H9 (cell line): ENCODE data around the gene ARL14EP. TPM values are rescaled to one million over a fixed set of nuclear protein-coding genes. Genes with fewer than 3 reads are reported as not detected.

ENCODE experiments used
- DNase-seq: peaks from one replicate; pipeline ENCODE4 v3.0.0-alpha.2; 2017
- H2AFZ ChIP-seq: one replicate; pipeline ENCODE4 v1.6.1; 2013; ENCODE audit warnings: mild to moderate bottlenecking, low read length, control low read depth, moderate library complexity
- H2AK5ac ChIP-seq: 2 replicates; pipeline ENCODE4 v1.6.1; 2013; ENCODE audit warnings: low read length, control low read depth, mixed read lengths; ENCODE audit not compliant: insufficient read length
- H2BK120ac ChIP-seq: one replicate; pipeline ENCODE4 v1.6.1; 2013; ENCODE audit warnings: low read depth, mild to moderate bottlenecking, low read length, control low read depth, inconsistent platforms; ENCODE audit not compliant: poor library complexity, severe bottlenecking
- H2BK12ac ChIP-seq: 2 replicates; pipeline ENCODE4 v1.6.1; 2013; ENCODE audit warnings: low read length, control low read depth, mixed read lengths, low read depth; ENCODE audit not compliant: insufficient read length
- H2BK15ac ChIP-seq: 2 replicates; pipeline ENCODE4 v1.6.1; 2013; ENCODE audit warnings: low read depth, low read length, control low read depth
- H2BK20ac ChIP-seq: one replicate; pipeline ENCODE4 v1.6.1; 2013; ENCODE audit warnings: low read depth, mild to moderate bottlenecking, low read length, control low read depth, inconsistent platforms; ENCODE audit not compliant: poor library complexity, severe bottlenecking
- H2BK5ac ChIP-seq: 2 replicates; pipeline ENCODE4 v1.6.1; 2013; ENCODE audit warnings: low read length, control low read depth, mixed read lengths; ENCODE audit not compliant: insufficient read length
- H3K14ac ChIP-seq: 2 replicates; pipeline ENCODE4 v1.6.1; 2013; ENCODE audit warnings: low read length, control low read depth; ENCODE audit not compliant: insufficient read depth
- H3K18ac ChIP-seq: 2 replicates; pipeline ENCODE4 v1.6.1; 2013; ENCODE audit warnings: low read depth, mild to moderate bottlenecking, mixed read lengths, low read length, control low read depth; ENCODE audit not compliant: insufficient read length
- H3K23ac ChIP-seq: 2 replicates; pipeline ENCODE4 v1.6.1; 2013; ENCODE audit warnings: low read length, control low read depth, mixed read lengths, low read depth; ENCODE audit not compliant: insufficient read length
- H3K23me2 ChIP-seq: 2 replicates; pipeline ENCODE4 v1.6.1; 2013; ENCODE audit warnings: low read depth, mild to moderate bottlenecking, mixed read lengths, low read length, control low read depth; ENCODE audit not compliant: insufficient read length, poor library complexity, severe bottlenecking
- H3K27ac ChIP-seq: 2 replicates; pipeline ENCODE4 v1.5.1; 2013; ENCODE audit warnings: low read length, control low read depth, mixed read lengths, low read depth; ENCODE audit not compliant: insufficient read length
- H3K27me3 ChIP-seq: 2 replicates; pipeline ENCODE4 v1.6.1; 2013; ENCODE audit warnings: low read length, control low read depth, inconsistent platforms; ENCODE audit not compliant: insufficient read depth
- H3K4ac ChIP-seq: 2 replicates; pipeline ENCODE4 v1.6.1; 2013; ENCODE audit warnings: low read depth, mild to moderate bottlenecking, control low read depth, inconsistent platforms, low read length, moderate library complexity
- H3K4me1 ChIP-seq: 2 replicates; pipeline ENCODE4 v1.6.1; 2013; ENCODE audit warnings: low read length, control low read depth, inconsistent platforms; ENCODE audit not compliant: insufficient read depth
- H3K4me2 ChIP-seq: 2 replicates; pipeline ENCODE4 v1.6.1; 2013; ENCODE audit warnings: low read length, control low read depth, mixed read lengths; ENCODE audit not compliant: insufficient read length, insufficient read depth
- H3K56ac ChIP-seq: 2 replicates; pipeline ENCODE4 v1.6.1; 2013; ENCODE audit warnings: low read depth, mild to moderate bottlenecking, mixed read lengths, low read length, control low read depth; ENCODE audit not compliant: insufficient read length
- H3K79me1 ChIP-seq: 2 replicates; pipeline ENCODE4 v1.6.1; 2013; ENCODE audit warnings: low read depth, mild to moderate bottlenecking, moderate library complexity, low read length, control low read depth, inconsistent platforms; ENCODE audit not compliant: insufficient read depth, poor library complexity, severe bottlenecking
- H3K79me2 ChIP-seq: 2 replicates; pipeline ENCODE4 v1.6.1; 2013; ENCODE audit warnings: low read length, control low read depth, inconsistent platforms; ENCODE audit not compliant: insufficient read depth
- H3K9ac ChIP-seq: 2 replicates; pipeline ENCODE4 v1.6.1; 2013; ENCODE audit warnings: low read length, control low read depth, mixed read lengths; ENCODE audit not compliant: insufficient read length; ENCODE audit errors: extremely low read depth
- H3K9me3 ChIP-seq: one replicate; pipeline ENCODE4 v1.6.1; 2013; ENCODE audit warnings: low read depth, low read length, inconsistent platforms; ENCODE audit not compliant: control insufficient read depth
- H3T11ph ChIP-seq: one replicate; pipeline ENCODE4 v1.6.1; 2013; ENCODE audit warnings: mild to moderate bottlenecking, low read length, control low read depth, inconsistent platforms
- H4K20me1 ChIP-seq: one replicate; pipeline ENCODE4 v1.6.1; 2013; ENCODE audit not compliant: control insufficient read depth, insufficient read length, insufficient read depth
- H4K5ac ChIP-seq: 2 replicates; pipeline ENCODE4 v1.6.1; 2013; ENCODE audit warnings: low read depth, mild to moderate bottlenecking, mixed read lengths, low read length, control low read depth; ENCODE audit not compliant: insufficient read length
- H4K8ac ChIP-seq: replicated peaks from 2 replicates; pipeline ENCODE4 v1.6.1; 2013; ENCODE audit warnings: low read length, control low read depth, mixed read lengths, low read depth; ENCODE audit not compliant: insufficient read length
- H4K91ac ChIP-seq: 2 replicates; pipeline ENCODE4 v1.6.1; 2013; ENCODE audit warnings: low read depth, mild to moderate bottlenecking, moderate library complexity, mixed read lengths, low read length, control low read depth; ENCODE audit not compliant: insufficient read length
- H3K27ac Mint-ChIP-seq, 3 experiments: 2 replicates in 2 of 3; 3 replicates in 1 of 3; pipeline ENCODE4 v1.8.0; 2020 to 2021; ENCODE audit warnings: mixed read lengths in 3 of 3, mild to moderate bottlenecking in 1 of 3, moderate library complexity in 1 of 3
- H3K27me3 Mint-ChIP-seq: 2 replicates; pipeline ENCODE4 v1.8.0; 2021; ENCODE audit warnings: low read depth, mild to moderate bottlenecking, moderate library complexity, mixed read lengths
- H3K36me3 Mint-ChIP-seq, 3 experiments: 2 replicates in 2 of 3; 3 replicates in 1 of 3; pipeline ENCODE4 v1.8.0; 2020 to 2021; ENCODE audit warnings: low read depth in 3 of 3, mixed read lengths in 3 of 3; ENCODE audit not compliant: insufficient read depth in 1 of 3
- H3K4me1 Mint-ChIP-seq, 2 experiments: 2 replicates each; pipeline ENCODE4 v1.8.0; 2020; ENCODE audit warnings: mixed read lengths in 2 of 2
- H3K4me3 Mint-ChIP-seq, 2 experiments: 2 replicates in 1 of 2; 3 replicates in 1 of 2; pipeline ENCODE4 v1.8.0; 2020 to 2021; ENCODE audit warnings: mild to moderate bottlenecking in 2 of 2, mixed read lengths in 2 of 2, moderate library complexity in 1 of 2
- H3K9me3 Mint-ChIP-seq, 2 experiments: 2 replicates in 1 of 2; 3 replicates in 1 of 2; pipeline ENCODE4 v1.8.0; 2020; ENCODE audit warnings: mild to moderate bottlenecking in 2 of 2, mixed read lengths in 2 of 2, moderate library complexity in 1 of 2
- CTCF ChIP-seq: fragments of 200-600 bp; sonication (generic); conservative IDR thresholded peaks from 3 replicates; pipeline ENCODE4 v1.8.0; 2021; ENCODE audit warnings: antibody characterized with exemption, mild to moderate bottlenecking
- WGBS: extraction: QIAGEN DNeasy Blood & Tissue Kit; methylation state at CpG from one replicate; pipeline ENCODE4 v1.1.7; 2013; ENCODE audit warnings: missing lambda C conversion rate, low lambda C conversion rate, mixed read lengths; ENCODE audit not compliant: insufficient read length; ENCODE audit errors: extremely low coverage; 5-methylcytosine and 5-hydroxymethylcytosine counted together
- total RNA-seq: library from RNA; stranded (reverse); gene quantifications from 2 replicates; pipeline ENCODE4 v1.2.1, GENCODE V29; 2021

The ARL14EP gene
- total RNA-seq, 1 experiment from 2014 or later, result 20.9 TPM

- H3T11ph ChIP-seq, result no peak overlapping the region
- H3K27me3 Mint-ChIP-seq, result no peaks in the 10 kb centered on the region
- TF ChIP-seq CTCF, result no peak
- H4K8ac ChIP-seq, result no peak overlapping the region
- no peak overlapping the region for H3K4me3 Mint-ChIP-seq
- H2BK5ac ChIP-seq, result no peak overlapping the region
- no peaks in the 10 kb centered on the region for H3K79me1 ChIP-seq
- H2BK15ac ChIP-seq, result no peak overlapping the region
- no peaks in the 10 kb centered on the region for H3K4me1 ChIP-seq
- H3K18ac ChIP-seq, result no peak overlapping the region
- peaks cover 0 to 2% of the 10 kb centered on the region in 2 experiments; a peak in 1 of 5 replicates for H3K9me3 Mint-ChIP-seq
- H3K36me3 Mint-ChIP-seq, result peaks cover 0 to 7% (median 0%) of the 10 kb centered on the region in 3 experiments; a peak in 1 of 7 replicates
- H2BK120ac ChIP-seq, result no peak overlapping the region
- H3K9me3 ChIP-seq, result no peaks in the 10 kb centered on the region
- peaks cover 19 to 29% of the 10 kb centered on the region in 2 experiments for H3K4me1 Mint-ChIP-seq
- no peak overlapping the region for H2AFZ ChIP-seq
- no peaks in the 10 kb centered on the region for H3K23me2 ChIP-seq
- H3K14ac ChIP-seq, result no peak overlapping the region
- H4K20me1 ChIP-seq, result no peaks in the 10 kb centered on the region
- H3K56ac ChIP-seq, result no peak overlapping the region
- no peak overlapping the region for H3K27ac Mint-ChIP-seq
- H3K4me2 ChIP-seq, result no peak overlapping the region
- no peaks in the 10 kb centered on the region for H3K79me2 ChIP-seq
- DNase-seq, result no peak
- H2BK12ac ChIP-seq, result no peak overlapping the region
- WGBS, result no CpG with 5 or more reads among the region's 4 CpGs
- no peak overlapping the region for H3K23ac ChIP-seq
- no peak overlapping the region for H2AK5ac ChIP-seq
- no peak overlapping the region for H3K9ac ChIP-seq
- no peak overlapping the region for H3K27ac ChIP-seq
- no peak overlapping the region for H3K4ac ChIP-seq
- H4K91ac ChIP-seq, result no peak overlapping the region
- H4K5ac ChIP-seq, result no peak overlapping the region
- no peak overlapping the region for H2BK20ac ChIP-seq
- no peaks in the 10 kb centered on the region for H3K27me3 ChIP-seq
Measured at GRCh38 chr11:30368394-30368793, 45.5 kb downstream of the ARL14EP start.
